Stimulated activated CD8-positive, alpha-beta memory T cell treated with anti-CD3 and anti-CD28 coated beads, Interleukin-7, amount 100 ng/mL, for 1 hour (primary cell): ENCODE results near the gene PAQR6.

ENCODE experiments used
- DNase-seq, 2 donors: peaks; one replicate each; pipeline ENCODE4 v3.0.0-alpha.2; 2020; ENCODE audit warnings: low read depth in 2 of 2

The PAQR6 gene

GRCh38 chr1:156247460-156248322 lies at the start of gene PAQR6:
Gene PAQR6 (minus strand): TSS chr1:156248056. CDS start chr1:156246731, 1,325 bp downstream.
- DNase-seq: no peak

- DNase-seq: peak; percentile 20 to 28
Observed at GRCh38 chr1:156295391-156295947, 47.6 kb upstream of the PAQR6 start, which contains the start of gene GLMP. Gene GLMP (minus strand): TSS chr1:156295679. CDS start chr1:156295645, 34 bp downstream.

GRCh38 chr1:156293895-156294294 lies 46.0 kb upstream of the PAQR6 start:
- no peak for DNase-seq

GRCh38 chr1:156293098-156293434 lies 45.2 kb upstream of the PAQR6 start:
- no peak for DNase-seq

GRCh38 chr1:156291226-156292061 lies 43.6 kb upstream of the PAQR6 start:
- no peak for DNase-seq

- DNase-seq: no peak
Observed at GRCh38 chr1:156289857-156290256, 42.0 kb upstream of the PAQR6 start.

GRCh38 chr1:156286061-156286460 lies 38.2 kb upstream of the PAQR6 start:
- no peak for DNase-seq

- DNase-seq: no peak
Observed at GRCh38 chr1:156285437-156285836, 37.6 kb upstream of the PAQR6 start.

GRCh38 chr1:156284757-156285156 lies 36.9 kb upstream of the PAQR6 start:
- no peak for DNase-seq

- DNase-seq: no peak
Observed at GRCh38 chr1:156284112-156284511, 36.3 kb upstream of the PAQR6 start, which contains the start of gene TMEM79. Gene TMEM79 (plus strand): TSS chr1:156284325. CDS start chr1:156285227, 902 bp downstream.

- DNase-seq: no peak
Observed at GRCh38 chr1:156283521-156283920, 35.7 kb upstream of the PAQR6 start.

GRCh38 chr1:156282479-156283222 lies 34.8 kb upstream of the PAQR6 start, which contains the start of gene SMG5:
Gene SMG5 (minus strand): TSS chr1:156282825. CDS start chr1:156282680, 145 bp downstream.
- peak; percentile 85 to 88 for DNase-seq

GRCh38 chr1:156281693-156282478 lies 34.0 kb upstream of the PAQR6 start:
- no peak for DNase-seq

GRCh38 chr1:156281281-156281680 lies 33.4 kb upstream of the PAQR6 start:
- DNase-seq: no peak

- DNase-seq: no peak
Observed at GRCh38 chr1:156279837-156280236, 32.0 kb upstream of the PAQR6 start.

- DNase-seq: no peak
Observed at GRCh38 chr1:156276966-156277381, 29.1 kb upstream of the PAQR6 start.

GRCh38 chr1:156276532-156276931 lies 28.7 kb upstream of the PAQR6 start:
- DNase-seq: no peak

GRCh38 chr1:156270314-156270713 lies 22.5 kb upstream of the PAQR6 start:
- no peak for DNase-seq

GRCh38 chr1:156268336-156268735 lies 20.5 kb upstream of the PAQR6 start:
- no peak for DNase-seq

GRCh38 chr1:156266051-156266450 lies 18.2 kb upstream of the PAQR6 start:
- no peak for DNase-seq

GRCh38 chr1:156263288-156263655 lies 15.4 kb upstream of the PAQR6 start:
- DNase-seq: no peak
